Activated T-helper 1 cell treated with anti-CD3 and anti-CD28 coated beads, Interleukin-12 subunit alpha, Interleukin-12 subunit beta, Interleukin-2, Interleukin-4 antibody, amounts not matched to agents 30 ng/mL and 10 ng/mL and 1 ng/mL, durations not matched to agents 14 hours and 24 hours and 36 hours (primary cell): Measurements from ENCODE around the gene ACSS1. TPM values are rescaled to one million over a fixed set of nuclear protein-coding genes. Genes with fewer than 3 reads are reported as not detected.

ENCODE experiments used
- DNase-seq: peaks from one replicate; pipeline ENCODE4 v3.0.0; 2021; ENCODE audit warnings: low spot score
- H3K27ac Mint-ChIP-seq: one replicate; pipeline ENCODE4 v1.8.0; 2021; ENCODE audit warnings: mild to moderate bottlenecking, mixed read lengths
- H3K27me3 Mint-ChIP-seq: one replicate; pipeline ENCODE4 v1.8.0; 2022; ENCODE audit warnings: mild to moderate bottlenecking, moderate library complexity, mixed read lengths; ENCODE audit not compliant: insufficient read depth
- H3K36me3 Mint-ChIP-seq: one replicate; pipeline ENCODE4 v1.8.0; 2021; ENCODE audit warnings: low read depth, mixed read lengths
- H3K4me1 Mint-ChIP-seq: one replicate; pipeline ENCODE4 v1.8.0; 2021; ENCODE audit warnings: low read depth, mixed read lengths
- H3K4me3 Mint-ChIP-seq: one replicate; pipeline ENCODE4 v1.8.0; 2021; ENCODE audit warnings: mild to moderate bottlenecking, moderate library complexity, mixed read lengths
- H3K9me3 Mint-ChIP-seq: one replicate; pipeline ENCODE4 v1.8.0; 2021; ENCODE audit warnings: mixed read lengths
- intact Hi-C: fragments of 100-400 bp; cut with micrococcal nuclease; formaldehyde crosslinking; loops from one replicate; pipeline ENCODE4 v1.15.1; 2024
- total RNA-seq: library from RNA; stranded (reverse); gene quantifications from 2 replicates; pipeline ENCODE4 v1.2.3, GENCODE V29; 2022

ACSS1 gene
- total RNA-seq, 1 donor from 2014 or later: 11.7 TPM

DNA sequence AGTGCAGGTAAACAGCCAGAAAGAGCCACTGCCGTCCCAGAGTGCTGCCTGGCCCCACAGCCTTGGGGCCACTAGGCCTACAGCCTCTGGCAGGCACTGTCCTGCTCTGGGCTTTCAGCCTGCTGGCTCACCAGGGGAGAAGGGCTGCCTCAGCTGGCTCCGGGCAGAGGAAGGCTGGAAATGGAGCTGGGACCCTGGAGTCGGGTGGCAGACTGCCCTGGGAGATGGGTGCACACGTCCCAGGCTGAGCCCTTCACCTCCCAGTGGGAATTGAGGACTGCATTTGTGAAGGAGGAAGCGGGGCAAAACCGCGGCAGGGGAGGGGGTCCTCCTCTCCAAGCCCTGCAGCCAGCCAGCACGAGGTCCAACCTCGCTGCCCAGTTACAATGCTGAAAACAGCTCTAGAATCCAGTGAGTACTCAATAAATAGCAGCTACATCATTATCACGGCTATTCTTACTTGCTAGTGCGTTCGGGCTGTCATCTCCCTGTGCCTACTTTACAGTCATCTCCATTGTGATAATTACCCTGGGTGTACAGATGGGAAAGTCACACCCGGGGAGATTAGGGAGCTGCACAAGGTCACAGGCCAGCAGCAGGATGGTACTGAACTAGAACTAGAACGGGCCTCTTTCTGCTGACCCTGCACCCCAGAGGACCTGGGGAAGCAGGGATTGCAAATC, 13.1 kb downstream of the ACSS1 start:
- peaks cover 9% of the 10 kb centered on the region for H3K4me1 Mint-ChIP-seq
- intact Hi-C loops: no loop called here
- peaks cover 5% of the 10 kb centered on the region for H3K36me3 Mint-ChIP-seq
- no peak for DNase-seq
- peaks cover 6% of the 10 kb centered on the region for H3K27me3 Mint-ChIP-seq
- H3K9me3 Mint-ChIP-seq: no peaks in the 10 kb centered on the region
- no peak overlapping the region for H3K27ac Mint-ChIP-seq
- H3K4me3 Mint-ChIP-seq: no peak overlapping the region

DNA sequence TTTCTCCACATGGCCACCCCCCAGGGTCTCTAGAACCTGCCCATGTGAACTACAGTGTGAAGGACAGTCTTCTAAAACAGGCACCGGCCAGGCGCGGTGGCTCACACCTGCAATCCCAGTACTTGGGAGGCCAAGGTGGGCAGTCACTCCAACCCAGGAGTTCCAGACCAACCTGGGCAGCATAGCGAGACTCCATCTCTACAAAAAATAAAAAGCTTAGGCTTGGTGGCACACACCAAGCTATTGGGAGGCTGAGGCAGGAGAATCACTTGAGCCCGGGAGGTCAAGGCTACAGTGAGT, 13.7 kb downstream of the ACSS1 start:
- Mint-ChIP-seq H3K27me3 (peaks cover 3% of the 10 kb centered on the region), H3K9me3 (no peaks in the 10 kb centered on the region), H3K4me1 (peaks cover 9% of the 10 kb centered on the region), H3K27ac (no peak overlapping the region), H3K36me3 (peaks cover 5% of the 10 kb centered on the region), H3K4me3 (no peak overlapping the region)
- intact Hi-C loops: no loop called here
- no peak for DNase-seq

DNA sequence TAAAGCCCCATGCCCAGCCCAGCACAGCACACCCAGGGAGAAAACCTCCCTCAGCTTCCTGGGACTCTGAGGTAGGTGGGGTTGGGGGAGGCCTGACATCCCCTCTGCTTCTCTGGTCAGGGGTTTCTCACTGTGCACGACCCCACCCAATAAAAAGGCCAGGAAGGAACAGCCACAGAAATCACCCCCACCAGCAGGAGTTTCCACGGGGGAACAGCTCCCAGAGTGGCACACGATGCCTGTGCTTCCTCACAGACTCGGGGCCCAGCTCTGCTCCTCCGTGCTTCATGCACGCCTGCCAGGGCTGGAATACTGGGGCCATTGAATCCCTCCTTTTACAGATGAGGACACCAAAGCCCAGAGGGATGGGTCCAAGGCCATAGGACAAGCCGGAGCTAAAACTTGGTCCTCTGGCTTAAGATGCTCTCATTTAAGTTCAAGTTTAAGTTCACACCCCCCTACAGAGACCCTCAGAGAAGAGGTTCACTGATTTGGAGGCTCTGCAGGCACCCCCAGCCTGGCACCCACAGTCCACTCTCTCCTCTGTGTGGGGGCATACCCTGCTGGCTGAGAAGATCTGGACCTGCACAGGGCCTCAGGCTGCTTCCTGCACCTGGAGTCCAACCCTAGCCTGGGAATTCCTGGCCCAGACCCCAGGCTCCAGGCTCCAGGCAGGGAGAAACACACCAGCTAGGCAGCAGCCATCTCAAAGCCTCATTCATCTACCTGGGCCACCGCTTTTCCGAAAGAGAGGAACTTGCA, 14.3 kb downstream of the ACSS1 start:
- intact Hi-C loops: no loop called here
- H3K27ac Mint-ChIP-seq: no peak overlapping the region
- H3K9me3 Mint-ChIP-seq: no peaks in the 10 kb centered on the region

DNA sequence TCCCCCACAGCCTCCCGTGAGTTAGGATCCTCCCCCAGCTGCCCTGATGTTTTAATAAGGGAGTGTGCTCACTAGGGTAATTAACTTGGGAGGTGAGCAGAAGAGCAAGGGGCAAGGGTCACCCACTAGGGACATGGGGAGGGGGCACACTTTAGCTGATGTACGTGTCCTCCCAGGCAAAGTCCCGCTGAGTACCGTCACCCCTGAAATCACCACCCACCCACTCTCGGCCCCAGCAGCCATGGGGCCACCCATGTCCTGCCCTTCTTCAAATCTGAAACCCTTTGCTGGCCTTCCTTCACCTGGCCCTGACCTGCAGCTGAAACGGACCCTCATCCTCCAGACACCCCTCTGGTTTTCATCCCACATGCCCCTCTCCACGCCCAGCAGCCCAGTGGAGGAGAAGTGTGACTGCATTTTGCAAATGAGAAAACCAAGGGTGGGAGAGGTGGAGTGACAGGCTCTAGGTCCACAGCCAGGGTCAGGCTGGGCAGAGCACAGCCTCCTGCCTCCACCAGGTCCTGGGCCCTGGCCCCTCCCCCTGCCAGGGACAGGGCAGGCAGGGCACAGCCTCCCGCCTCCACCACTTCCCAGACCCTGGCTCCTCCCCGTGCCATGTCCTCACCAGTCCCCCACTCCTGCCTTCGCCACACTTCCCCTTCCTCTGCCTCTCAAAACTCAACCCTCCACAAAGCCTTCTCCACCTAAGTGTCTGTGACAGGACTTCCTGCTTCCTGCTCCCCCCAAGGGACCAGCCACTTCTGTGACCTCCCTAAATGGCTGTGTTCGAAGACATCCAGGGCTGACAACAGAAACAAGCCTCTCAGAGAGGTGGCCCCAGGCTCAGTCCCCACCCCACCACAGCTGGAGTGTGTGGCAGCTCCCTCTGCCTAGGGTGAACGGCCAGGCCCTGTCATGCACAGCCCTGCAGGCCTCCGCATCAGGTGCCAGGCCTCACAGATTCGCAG, 15.1 kb downstream of the ACSS1 start:
- peak; percentile 6 for DNase-seq
- peaks cover 14% of the 10 kb centered on the region for H3K4me1 Mint-ChIP-seq
- no peaks in the 10 kb centered on the region for H3K9me3 Mint-ChIP-seq
- intact Hi-C loops: no loop called here
- no peaks in the 10 kb centered on the region for H3K27me3 Mint-ChIP-seq
- H3K27ac Mint-ChIP-seq: no peak overlapping the region
- H3K4me3 Mint-ChIP-seq: no peak overlapping the region
- peaks cover 5% of the 10 kb centered on the region for H3K36me3 Mint-ChIP-seq

More for the DNA sequence above, 14.3 kb downstream of the ACSS1 start:
- H3K27me3 Mint-ChIP-seq: no peaks in the 10 kb centered on the region
- no peak overlapping the region for H3K4me3 Mint-ChIP-seq
- no peak for DNase-seq
- peaks cover 9% of the 10 kb centered on the region for H3K4me1 Mint-ChIP-seq
- peaks cover 5% of the 10 kb centered on the region for H3K36me3 Mint-ChIP-seq

DNA sequence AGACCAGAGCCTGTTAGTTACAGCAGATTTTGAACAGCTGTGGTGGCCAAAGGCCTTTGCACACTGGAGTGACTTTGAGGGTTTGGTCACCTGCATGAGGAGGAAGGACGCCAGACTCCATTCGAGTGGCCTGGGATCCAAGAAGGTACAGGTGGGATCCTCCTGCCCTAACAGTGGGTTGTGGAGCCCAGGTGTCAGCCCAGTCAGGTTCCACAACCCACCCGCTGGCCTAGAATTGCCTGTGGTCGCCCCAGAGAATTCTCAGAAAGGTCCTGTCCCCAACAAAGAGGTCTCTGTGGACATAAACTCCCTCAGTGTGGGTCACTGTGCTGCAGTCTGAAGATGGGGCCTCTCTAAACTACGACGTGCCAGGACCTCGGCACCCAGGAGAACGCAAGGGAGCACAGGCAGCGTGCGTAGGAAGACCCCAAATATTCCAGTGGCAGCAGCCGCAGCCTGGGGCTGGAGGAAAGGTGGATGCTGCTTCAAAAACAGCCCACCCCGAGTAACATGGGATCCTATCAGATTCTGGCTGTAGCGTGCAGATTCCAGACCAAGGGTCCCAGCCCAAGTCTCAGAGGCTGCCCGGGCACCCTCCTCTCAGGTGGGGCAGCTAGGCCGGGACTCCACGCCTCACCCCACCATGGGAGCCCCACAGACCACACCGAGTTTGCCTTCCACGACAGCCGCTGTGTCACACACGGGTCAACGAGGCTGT, 16.0 kb downstream of the ACSS1 start:
- H3K27ac Mint-ChIP-seq: no peak overlapping the region
- H3K9me3 Mint-ChIP-seq: no peaks in the 10 kb centered on the region
- intact Hi-C loops: no loop called here
- no peaks in the 10 kb centered on the region for H3K27me3 Mint-ChIP-seq
- no peak overlapping the region for H3K4me3 Mint-ChIP-seq
- DNase-seq: no peak
- peaks cover 19% of the 10 kb centered on the region for H3K4me1 Mint-ChIP-seq
- no peaks in the 10 kb centered on the region for H3K36me3 Mint-ChIP-seq

DNA sequence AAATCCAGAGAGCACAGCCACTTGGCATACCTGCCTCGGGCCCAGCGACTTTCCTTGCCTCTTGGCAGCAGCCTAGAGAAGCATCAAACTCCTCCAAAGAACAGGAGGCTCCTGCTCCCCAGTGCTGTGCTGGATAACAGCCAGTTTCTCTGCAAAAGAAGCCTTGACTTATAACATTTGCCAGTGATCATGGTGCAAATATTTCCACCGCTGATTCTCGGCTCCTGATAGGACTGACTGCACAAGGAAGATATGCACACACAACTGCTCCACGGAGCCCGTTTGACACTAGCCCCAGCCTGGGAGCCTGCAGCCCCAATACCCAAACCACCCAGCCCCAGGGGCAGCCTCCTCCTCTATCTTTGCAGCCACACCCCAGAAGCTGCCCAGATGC, 17.5 kb downstream of the ACSS1 start:
- H3K27me3 Mint-ChIP-seq: no peaks in the 10 kb centered on the region
- no peaks in the 10 kb centered on the region for H3K9me3 Mint-ChIP-seq
- no peaks in the 10 kb centered on the region for H3K36me3 Mint-ChIP-seq
- intact Hi-C loops: no loop called here
- no peak overlapping the region for H3K27ac Mint-ChIP-seq
- no peak for DNase-seq
- H3K4me1 Mint-ChIP-seq: peaks cover 33% of the 10 kb centered on the region
- H3K4me3 Mint-ChIP-seq: no peak overlapping the region

DNA sequence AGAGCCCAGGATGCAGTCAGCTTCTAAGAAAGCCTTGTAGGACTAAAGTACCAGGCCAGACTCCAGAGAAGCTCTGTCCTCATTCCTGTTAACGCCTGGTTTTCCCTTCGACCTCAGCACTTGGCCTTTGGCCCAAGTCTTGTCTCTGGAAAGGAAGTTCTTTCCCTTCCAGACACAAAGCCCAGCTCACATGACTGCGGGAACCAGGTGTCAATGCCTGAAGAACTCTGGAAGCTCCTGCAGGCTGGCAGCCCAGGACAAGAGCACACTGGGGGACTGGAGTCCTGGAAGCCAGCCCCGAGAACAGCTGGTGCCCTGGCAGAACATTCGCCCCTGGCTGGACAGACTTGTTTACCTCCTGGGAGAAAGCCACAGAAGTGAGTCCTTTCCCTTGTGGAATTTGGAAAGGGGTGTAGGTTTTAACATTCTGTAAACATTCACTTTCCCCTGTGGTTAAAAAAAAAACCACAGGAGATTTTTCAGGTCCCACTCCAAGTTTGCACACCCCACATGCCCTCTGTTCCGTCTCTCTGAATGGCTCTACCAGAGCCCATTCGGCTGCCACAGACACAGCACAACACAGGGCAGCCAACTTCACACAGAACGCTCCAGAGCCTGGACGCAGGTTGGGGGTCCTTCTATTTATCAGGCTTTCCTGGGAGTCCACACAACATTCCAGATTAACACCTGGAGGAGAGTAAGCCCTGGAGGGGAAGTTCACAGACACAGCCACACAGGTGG, 18.1 kb downstream of the ACSS1 start:
- Mint-ChIP-seq H3K4me3 (no peak overlapping the region), H3K27ac (no peak overlapping the region), H3K9me3 (no peaks in the 10 kb centered on the region), H3K4me1 (peaks cover 33% of the 10 kb centered on the region), H3K27me3 (no peaks in the 10 kb centered on the region), H3K36me3 (no peaks in the 10 kb centered on the region)
- DNase-seq: no peak
- intact Hi-C loops: no loop called here

DNA sequence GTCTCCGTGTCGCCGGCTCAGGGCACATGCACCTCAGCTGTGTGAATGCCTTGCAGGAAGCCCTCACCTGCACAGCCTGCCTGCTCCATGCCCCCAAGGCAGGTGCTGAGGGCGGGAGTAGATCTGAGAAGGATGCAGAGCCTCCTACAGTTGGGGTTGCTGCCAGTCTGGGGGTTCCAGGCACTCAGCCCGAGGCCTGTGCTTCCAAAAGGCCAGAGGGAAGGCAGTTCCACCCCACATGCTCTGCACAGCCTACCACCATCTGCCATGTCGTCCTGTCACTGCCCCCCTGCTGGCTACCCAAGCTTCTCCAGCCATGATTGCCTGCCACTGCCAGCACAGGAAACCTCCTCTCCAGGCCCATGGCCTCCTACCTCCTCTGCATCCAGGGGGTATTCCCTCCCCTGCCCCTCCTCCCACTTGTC, 19.3 kb downstream of the ACSS1 start:
- no peak overlapping the region for H3K4me3 Mint-ChIP-seq
- H3K27me3 Mint-ChIP-seq: no peaks in the 10 kb centered on the region
- peaks cover 33% of the 10 kb centered on the region for H3K4me1 Mint-ChIP-seq
- H3K9me3 Mint-ChIP-seq: no peaks in the 10 kb centered on the region
- intact Hi-C loops: no loop called here
- H3K27ac Mint-ChIP-seq: no peak overlapping the region
- no peaks in the 10 kb centered on the region for H3K36me3 Mint-ChIP-seq
- DNase-seq: no peak

DNA sequence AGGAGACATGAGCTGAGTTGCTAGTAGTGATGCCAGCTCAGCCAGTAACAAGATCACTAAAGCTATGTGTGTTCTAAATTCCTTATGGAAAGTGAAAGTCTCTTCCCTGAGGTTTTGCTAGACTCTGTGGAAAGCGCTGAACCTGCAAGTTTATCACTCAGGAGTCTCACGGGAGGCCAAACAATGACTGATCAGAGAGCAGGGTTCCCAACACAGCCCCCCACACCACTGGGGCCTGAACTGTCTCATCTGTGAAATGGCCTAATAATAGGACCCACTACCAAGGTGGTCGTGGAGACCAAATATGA, 19.9 kb downstream of the ACSS1 start:
- H3K27me3 Mint-ChIP-seq: no peaks in the 10 kb centered on the region
- no peak overlapping the region for H3K27ac Mint-ChIP-seq
- no peaks in the 10 kb centered on the region for H3K9me3 Mint-ChIP-seq
- H3K4me3 Mint-ChIP-seq: no peak overlapping the region
- peaks cover 30% of the 10 kb centered on the region for H3K4me1 Mint-ChIP-seq
- intact Hi-C loops: no loop called here
- no peak for DNase-seq
- H3K36me3 Mint-ChIP-seq: no peaks in the 10 kb centered on the region

DNA sequence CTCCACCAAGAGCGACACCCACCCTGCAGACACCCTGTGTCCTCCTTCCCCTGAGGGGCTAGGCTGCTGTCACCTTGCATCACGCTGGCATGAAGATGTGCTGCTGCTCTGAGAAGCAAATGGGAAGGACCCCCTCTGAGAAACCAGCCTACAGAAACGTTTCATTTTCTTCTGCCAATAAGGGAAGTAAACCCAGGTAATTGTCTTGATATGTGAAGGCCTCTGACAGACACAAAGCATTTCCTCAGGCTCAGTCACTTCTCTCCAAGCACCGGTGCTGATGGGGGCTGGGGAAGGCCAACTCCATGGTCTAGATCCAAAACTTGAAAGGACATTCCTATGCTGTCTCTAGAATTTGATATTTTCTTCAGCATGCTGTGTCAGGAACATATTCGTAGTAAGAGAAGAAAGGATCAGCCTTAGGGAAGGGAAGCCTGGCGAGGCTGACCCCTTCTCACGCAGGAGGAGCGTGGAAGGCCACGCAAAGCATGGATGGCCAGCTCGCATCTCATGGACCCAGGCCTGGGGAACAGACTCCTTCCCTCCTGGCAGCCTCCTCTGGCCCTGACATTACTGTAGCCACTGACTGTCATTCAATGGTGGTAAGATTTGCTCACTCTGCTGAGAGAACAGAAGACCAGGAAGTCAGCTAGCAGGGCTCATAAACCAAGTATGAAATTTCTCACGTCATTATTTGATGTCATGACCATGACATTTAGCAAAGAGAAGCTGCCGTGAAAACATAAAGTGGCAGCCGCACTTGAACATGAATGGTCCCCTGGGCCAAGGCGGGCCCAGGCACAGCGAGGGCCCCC, 20.4 kb downstream of the ACSS1 start:
- DNase-seq: no peak
- no peaks in the 10 kb centered on the region for H3K9me3 Mint-ChIP-seq
- no peak overlapping the region for H3K27ac Mint-ChIP-seq
- no peaks in the 10 kb centered on the region for H3K36me3 Mint-ChIP-seq
- H3K4me1 Mint-ChIP-seq: peaks cover 24% of the 10 kb centered on the region
- no peak overlapping the region for H3K4me3 Mint-ChIP-seq
- intact Hi-C loops: no loop called here
- H3K27me3 Mint-ChIP-seq: no peaks in the 10 kb centered on the region

DNA sequence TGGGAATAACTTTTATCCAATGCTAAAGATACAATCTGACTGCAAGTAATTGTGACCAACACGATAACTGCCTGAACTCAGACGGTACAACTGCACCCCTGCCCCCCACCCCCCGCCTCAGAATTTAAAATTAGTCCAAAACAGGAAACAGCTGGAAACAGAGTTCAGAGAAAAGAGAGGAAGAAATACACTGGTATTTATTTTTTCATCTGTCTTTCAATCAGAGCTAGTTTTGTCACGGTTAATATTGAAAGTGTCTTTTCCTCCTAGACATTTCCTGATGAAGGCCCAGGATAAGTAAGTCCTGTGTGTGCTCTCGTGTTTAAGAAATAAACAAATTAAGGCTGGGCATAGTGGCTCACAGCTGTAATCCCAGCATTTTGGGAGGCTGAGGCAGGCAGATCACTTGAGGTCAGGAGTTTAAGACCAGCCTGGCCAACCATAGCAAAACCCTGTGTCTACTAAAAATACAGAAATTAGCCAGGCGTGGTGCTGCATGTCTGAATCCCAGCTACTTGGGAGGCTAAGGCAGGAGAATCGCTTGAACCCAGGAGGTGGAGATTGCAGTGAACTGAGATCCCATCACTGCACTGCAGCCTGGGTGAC, 21.5 kb downstream of the ACSS1 start:
- H3K27ac Mint-ChIP-seq: peak overlapping the region; percentile 4
- H3K27me3 Mint-ChIP-seq: no peaks in the 10 kb centered on the region
- no peak for DNase-seq
- no peaks in the 10 kb centered on the region for H3K9me3 Mint-ChIP-seq
- H3K4me3 Mint-ChIP-seq: no peak overlapping the region
- H3K36me3 Mint-ChIP-seq: no peaks in the 10 kb centered on the region
- intact Hi-C loops: no loop called here
- peaks cover 23% of the 10 kb centered on the region for H3K4me1 Mint-ChIP-seq
